Activated B cell treated with CpG ODN at 0.5 μM for 24 hours (primary cell): Measurements from ENCODE around the gene DNAJB2. TPM values are rescaled to one million over a fixed set of nuclear protein-coding genes. Genes with fewer than 3 reads are reported as not detected.

Experiments
- ATAC-seq: fragments of 200-7000 bp; cut with Tn5 transposase; one replicate; pipeline ENCODE4 v1.10.0; 2021; ENCODE audit warnings: low read depth, mild to moderate bottlenecking, moderate library complexity
- CTCF ChIA-PET: fragments of 350-600 bp; sonication (Branson Sonifier 250); formaldehyde crosslinking; loops from one replicate; lab custom pipeline; 2021; ENCODE audit warnings: antibody characterized with exemption; lab: Charles Lee
- POLR2A ChIA-PET: fragments of 350-600 bp; sonication (Branson Sonifier 250); formaldehyde crosslinking; loops from one replicate; lab custom pipeline; 2021; ENCODE audit warnings: antibody characterized with exemption; lab: Charles Lee
- DNase-seq: peaks from one replicate; pipeline ENCODE4 v3.0.0; 2022
- H3K27ac Mint-ChIP-seq: one replicate; pipeline ENCODE4 v1.8.0; 2020; ENCODE audit warnings: mixed read lengths
- H3K27me3 Mint-ChIP-seq: one replicate; pipeline ENCODE4 v1.8.0; 2021; ENCODE audit warnings: mixed read lengths
- H3K36me3 Mint-ChIP-seq: one replicate; pipeline ENCODE4 v1.8.0; 2021; ENCODE audit warnings: low read depth, mixed read lengths
- H3K4me1 Mint-ChIP-seq: one replicate; pipeline ENCODE4 v1.8.0; 2021; ENCODE audit warnings: mixed read lengths
- H3K4me3 Mint-ChIP-seq: one replicate; pipeline ENCODE4 v1.8.0; 2020; ENCODE audit warnings: mild to moderate bottlenecking, mixed read lengths
- H3K9me3 Mint-ChIP-seq: one replicate; pipeline ENCODE4 v1.8.0; 2020; ENCODE audit warnings: mixed read lengths
- CTCF ChIP-seq: fragments of 200-600 bp; IDR thresholded peaks from one replicate; pipeline ENCODE4 v1.8.0; 2022; ENCODE audit warnings: antibody characterized with exemption, mild to moderate bottlenecking
- intact Hi-C: fragments of 100-400 bp; cut with micrococcal nuclease; formaldehyde crosslinking; loops from one replicate; pipeline ENCODE4 v1.15.1; 2024
- total RNA-seq: library from RNA; stranded (reverse); gene quantifications from 2 replicates; pipeline ENCODE4 v1.2.3, GENCODE V29; 2022

DNAJB2 gene
- total RNA-seq, 1 donor from 2014 or later, result 71.1 TPM

GRCh38 chr2:219244789-219245147 is 34.4 kb upstream of the DNAJB2 start:
- intact Hi-C loops, result loop anchor here (1.0 to 2.0 kb wide), 8 partner anchors 9 to 1026 kb away; partner anchors contain the start of genes ANKZF1, ATG9A, DNAJB2 and NHEJ1
- Mint-ChIP-seq H3K36me3 (peaks cover 22% of the 10 kb centered on the region), H3K9me3 (no peaks in the 10 kb centered on the region), H3K27me3 (no peaks in the 10 kb centered on the region), H3K4me3 (peak overlapping the region; percentile 90), H3K4me1 (peaks cover 51% of the 10 kb centered on the region), H3K27ac (peak overlapping the region; percentile 98)
- POLR2A ChIA-PET, result interaction anchor here (0.6 to 12.0 kb wide), 15 partner anchors 8 to 364 kb away, joined by 3 to 287 read pairs (median 9); partner anchors contain the start of genes ABCB6, ANKZF1, ATG9A and CNPPD1
- ATAC-seq, result no peak
- no peak for DNase-seq
- CTCF ChIA-PET, result interaction anchor here (1.1 to 3.9 kb wide), 8 partner anchors 10 to 73 kb away, joined by 3 to 27 read pairs (median 5); partner anchors contain the start of genes ANKZF1, ATG9A, DNAJB2 and TUBA4A
- TF ChIP-seq CTCF, result no peak

- DNase-seq (peak; percentile 95), ATAC-seq (peak; percentile 64)
- Mint-ChIP-seq H3K4me1 (peaks cover 57% of the 10 kb centered on the region), H3K36me3 (peaks cover 27% of the 10 kb centered on the region), H3K27ac (peak within 1 kb of the TSS; percentile 98), H3K4me3 (peak within 1 kb of the TSS; percentile 90), H3K9me3 (no peaks in the 10 kb centered on the region), H3K27me3 (no peaks in the 10 kb centered on the region)
- CTCF ChIA-PET, result interaction anchor here (1.1 to 3.9 kb wide), 8 partner anchors 9 to 74 kb away, joined by 3 to 27 read pairs (median 5); partner anchors contain the start of genes ANKZF1, ATG9A, DNAJB2 and TUBA4A
- TF ChIP-seq CTCF, result no peak
- intact Hi-C loops, result loop anchor here (1.0 to 2.0 kb wide), 8 partner anchors 8 to 1027 kb away; partner anchors contain the start of genes ANKZF1, ATG9A, DNAJB2 and NHEJ1
- POLR2A ChIA-PET, result interaction anchor here (0.7 to 12.0 kb wide), 16 partner anchors 9 to 349 kb away, joined by 3 to 287 read pairs (median 7); partner anchors contain the start of genes ABCB6, ANKZF1, ATG9A and CNPPD1
Measured at GRCh38 chr2:219245148-219245898, 33.8 kb upstream of the DNAJB2 start, which contains the start of the genes GLB1L and STK16. Gene GLB1L, minus strand, starts transcription at chr2:219245444. Its CDS starts 1,871 bp downstream, at chr2:219243573. Gene STK16, plus strand, starts transcription at chr2:219245479. Its CDS starts 521 bp downstream, at chr2:219246000.

GRCh38 chr2:219245899-219246230 is 33.3 kb upstream of the DNAJB2 start:
- no peak for TF ChIP-seq CTCF
- ATAC-seq (no peak), DNase-seq (no peak)
- Mint-ChIP-seq H3K4me1 (peaks cover 62% of the 10 kb centered on the region), H3K36me3 (peaks cover 33% of the 10 kb centered on the region), H3K9me3 (no peaks in the 10 kb centered on the region), H3K27me3 (no peaks in the 10 kb centered on the region), H3K4me3 (peak overlapping the region; percentile 90), H3K27ac (peak overlapping the region; percentile 98)
- ChIA-PET POLR2A (interaction anchor here (1.4 to 12.0 kb wide), 10 partner anchors 8 to 350 kb away, joined by 3 to 287 read pairs (median 28); partner anchors contain the start of genes ABCB6, ANKZF1, ATG9A and CNPPD1), CTCF (interaction anchor here (1.9 to 3.9 kb wide), 2 partner anchors 9 to 49 kb away, joined by 13 to 27 read pairs; partner anchors contain the start of gene TUBA4A)
- intact Hi-C loops, result loop anchor here (1.0 to 2.0 kb wide), 8 partner anchors 7 to 1027 kb away; partner anchors contain the start of genes ANKZF1, ATG9A, DNAJB2 and NHEJ1

GRCh38 chr2:219246559-219246958 is 32.6 kb upstream of the DNAJB2 start:
- ChIA-PET POLR2A (interaction anchor here (1.4 to 12.0 kb wide), 9 partner anchors 8 to 70 kb away, joined by 3 to 287 read pairs (median 30); partner anchors contain the start of genes ABCB6, ANKZF1, ATG9A and CNPPD1), CTCF (interaction anchor here (1.9 to 3.9 kb wide), 2 partner anchors 8 to 48 kb away, joined by 13 to 27 read pairs; partner anchors contain the start of gene TUBA4A)
- DNase-seq, result no peak
- Mint-ChIP-seq H3K27me3 (no peaks in the 10 kb centered on the region), H3K4me3 (peak overlapping the region; percentile 50), H3K27ac (peak overlapping the region; percentile 98), H3K9me3 (no peaks in the 10 kb centered on the region), H3K4me1 (peaks cover 69% of the 10 kb centered on the region), H3K36me3 (peaks cover 40% of the 10 kb centered on the region)
- no peak for TF ChIP-seq CTCF
- no peak for ATAC-seq
- intact Hi-C loops, result no loop called here
